Peyer's patch (tissue), 4 donors: ENCODE results near the gene HSPA2. TPM values are rescaled to one million over a fixed set of nuclear protein-coding genes. Genes with fewer than 3 reads are reported as not detected.

Experiments
- DNase-seq, 3 donors: peaks; one replicate each; pipeline ENCODE4 v3.0.0-alpha.2; 2017 to 2019
- H3K27ac ChIP-seq, 4 donors: fragments of 200-600 bp; sonication (generic); one replicate each; pipeline ENCODE4 v1.5.1; 2016 to 2019
- H3K27me3 ChIP-seq, 2 donors: fragments of 200-600 bp; sonication (generic); one replicate each; pipeline ENCODE4 v1.5.1; 2019
- H3K36me3 ChIP-seq, 3 donors: fragments of 200-600 bp; sonication (generic); one replicate each; pipeline ENCODE4 v1.5.1; 2016 to 2019
- H3K4me1 ChIP-seq, 4 donors: fragments of 200-600 bp; sonication (generic); one replicate each; pipeline ENCODE4 v1.5.1; 2016 to 2019
- H3K4me3 ChIP-seq, 4 donors: fragments of 200-600 bp; sonication (generic); 1 replicate in 3 of 4; 2 replicates in 1 of 4; pipeline ENCODE4 v1.5.1; 2016 to 2019; ENCODE audit warnings: mild to moderate bottlenecking in 1 of 4
- H3K9me3 ChIP-seq, 4 donors: fragments of 200-600 bp; sonication (generic); one replicate each; pipeline ENCODE4 v1.5.1; 2016 to 2019; ENCODE audit warnings: mild to moderate bottlenecking in 1 of 4
- CTCF ChIP-seq, 6 experiments: fragments of 450-650 bp in 4 of 6; fragments of 200-600 bp in 2 of 6; sonication (generic) in 1 of 6; IDR thresholded peaks; one replicate each; pipeline ENCODE4 v1.5.1; 2017 to 2019; ENCODE audit warnings: antibody characterized with exemption in 6 of 6, mild to moderate bottlenecking in 3 of 6, moderate library complexity in 1 of 6
- POLR2A ChIP-seq, 2 donors: fragments of 450-650 bp; IDR thresholded peaks; one replicate each; pipeline ENCODE4 v1.5.1; 2017; ENCODE audit warnings: antibody characterized with exemption in 2 of 2, mild to moderate bottlenecking in 2 of 2, moderate library complexity in 2 of 2
- total RNA-seq, 4 donors: library from RNA; depleted of rRNA; stranded (reverse); fragments of >200 nt; gene quantifications; one replicate each; pipeline ENCODE4 v1.1.0, GENCODE V29; 2016

HSPA2 gene
- total RNA-seq, 4 donors from 2014 or later, result 4.2 to 9.9 (median 6.8) TPM

GRCh38 chr14:64536488-64537245 is 3.9 kb upstream of the HSPA2 start:
- DNase-seq, result no peak
- H3K27me3 ChIP-seq, result no peaks in the 10 kb centered on the region
- TF ChIP-seq POLR2A (IDR thresholded peaks at IDR 0.05) (no peak), CTCF (IDR thresholded peaks at IDR 0.05) (no peak)
- H3K27ac ChIP-seq, result no peak overlapping the region
- H3K4me1 ChIP-seq, result peaks cover 0 to 12% (median 3%) of the 10 kb centered on the region in 4 donors
- peaks cover 0 to 7% (median 3%) of the 10 kb centered on the region in 4 donors for H3K9me3 ChIP-seq
- no peak overlapping the region for H3K4me3 ChIP-seq
- no peaks in the 10 kb centered on the region for H3K36me3 ChIP-seq

- H3K27me3 ChIP-seq, result no peaks in the 10 kb centered on the region
- H3K36me3 ChIP-seq, result no peaks in the 10 kb centered on the region
- DNase-seq, result peak in 1 of 3 donors; percentile 53
- peaks cover 0 to 7% (median 3%) of the 10 kb centered on the region in 4 donors for H3K9me3 ChIP-seq
- H3K4me3 ChIP-seq, result peak overlapping the region; percentile 0 to 69 (median 60)
- H3K27ac ChIP-seq, result peak overlapping the region in 1 of 4 donors; percentile 45
- TF ChIP-seq POLR2A (IDR thresholded peaks at IDR 0.05) (no peak), CTCF (IDR thresholded peaks at IDR 0.05) (no peak)
- H3K4me1 ChIP-seq, result peaks cover 0 to 12% (median 3%) of the 10 kb centered on the region in 4 donors
These were observed 875 bp downstream of the HSPA2 start for GRCh38 chr14:64541261-64541971.

GRCh38 chr14:64541972-64542835 is 1.7 kb downstream of the HSPA2 start:
- Histone ChIP-seq H3K9me3 (peaks cover 0 to 7% (median 3%) of the 10 kb centered on the region in 4 donors), H3K27ac (peak overlapping the region in 2 of 4 donors; percentile 1 to 45), H3K4me1 (peaks cover 0 to 12% (median 3%) of the 10 kb centered on the region in 4 donors), H3K27me3 (no peaks in the 10 kb centered on the region), H3K36me3 (no peaks in the 10 kb centered on the region), H3K4me3 (peak overlapping the region; percentile 15 to 69 (median 60))
- DNase-seq, result no peak
- TF ChIP-seq POLR2A (IDR thresholded peaks at IDR 0.05), result no peak
- no peak for TF ChIP-seq CTCF (IDR thresholded peaks at IDR 0.05)

GRCh38 chr14:64542836-64543201 is 2.3 kb downstream of the HSPA2 start:
- TF ChIP-seq POLR2A (IDR thresholded peaks at IDR 0.05) (no peak), CTCF (IDR thresholded peaks at IDR 0.05) (no peak)
- Histone ChIP-seq H3K9me3 (peaks cover 0 to 7% (median 3%) of the 10 kb centered on the region in 4 donors), H3K27me3 (no peaks in the 10 kb centered on the region), H3K27ac (no peak overlapping the region), H3K4me1 (peaks cover 0 to 12% (median 3%) of the 10 kb centered on the region in 4 donors), H3K36me3 (no peaks in the 10 kb centered on the region), H3K4me3 (peak overlapping the region in 3 of 4 donors; percentile 57 to 69 (median 63))
- DNase-seq, result no peak

- H3K27ac ChIP-seq, result no peak overlapping the region
- H3K4me3 ChIP-seq, result peak overlapping the region in 1 of 4 donors; percentile 63
- no peak for TF ChIP-seq CTCF (IDR thresholded peaks at IDR 0.05)
- no peak for TF ChIP-seq POLR2A (IDR thresholded peaks at IDR 0.05)
- peaks cover 0 to 7% (median 3%) of the 10 kb centered on the region in 4 donors for H3K9me3 ChIP-seq
- DNase-seq, result no peak
- peaks cover 0 to 12% (median 1%) of the 10 kb centered on the region in 4 donors for H3K4me1 ChIP-seq
- no peaks in the 10 kb centered on the region for H3K27me3 ChIP-seq
- no peaks in the 10 kb centered on the region for H3K36me3 ChIP-seq
These were observed 4.2 kb downstream of the HSPA2 start for GRCh38 chr14:64544607-64545312.
